GM18861 (cell line): ENCODE data around the gene SOX5.
"Not testable (repeated sequence)": the region's sequence is repeated elsewhere in the genome, so short reads cannot be mapped to it uniquely, and the experiment has no call there.

ENCODE experiments used
- ATAC-seq: cut with Tn5 transposase; IDR thresholded peaks from one replicate; pipeline ENCODE4 v1.9.1; 2021; ENCODE audit not compliant: unreplicated experiment

Gene SOX5

GRCh38 chr12:23504641-23505399 lies 444.6 kb downstream of the SOX5 start:
- ATAC-seq: no peak

GRCh38 chr12:23504043-23504442 lies 445.4 kb downstream of the SOX5 start:
- ATAC-seq: no peak

- ATAC-seq: no peak
Observed at GRCh38 chr12:23503544-23503943, 445.9 kb downstream of the SOX5 start.

DNA sequence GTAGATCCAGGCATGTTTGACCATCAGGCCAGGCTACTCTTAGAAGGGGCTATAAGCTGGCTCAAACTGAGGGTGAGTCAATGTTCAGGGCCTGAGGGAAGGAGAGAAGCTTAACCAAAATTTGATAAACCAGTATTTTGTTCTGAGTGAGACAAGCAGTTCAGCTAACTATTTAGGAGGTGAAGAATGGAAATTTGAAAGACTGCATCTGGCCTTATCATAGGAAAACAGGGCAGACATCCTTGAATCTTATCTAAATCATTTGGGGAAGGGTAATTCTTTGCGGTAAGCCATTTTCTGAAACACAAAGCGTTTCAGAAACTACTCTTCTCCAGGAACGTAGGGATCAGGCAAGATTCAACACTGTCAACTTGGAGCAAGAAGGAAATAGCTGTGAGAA lies 447.2 kb downstream of the SOX5 start:
- ATAC-seq: no peak

DNA sequence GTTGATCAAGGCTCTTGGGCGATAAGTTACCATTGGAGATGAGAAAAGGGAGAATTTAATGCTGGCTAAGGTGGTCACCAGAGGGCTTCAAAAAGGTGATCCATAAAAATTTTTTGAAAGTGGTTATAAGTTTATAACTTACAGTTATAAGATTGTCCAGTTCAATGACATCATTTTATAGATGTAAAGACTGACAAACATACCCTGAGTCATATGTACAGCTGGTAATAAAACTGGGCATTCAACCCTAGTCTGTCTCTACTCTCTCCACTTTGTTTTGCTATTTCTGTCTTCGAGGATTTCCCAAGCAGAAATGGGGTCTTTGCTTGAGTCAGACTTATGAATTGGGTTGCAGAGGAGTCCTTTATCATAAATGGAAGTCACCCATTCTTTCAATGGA lies 454.0 kb downstream of the SOX5 start:
- no peak for ATAC-seq

- ATAC-seq: no peak
Observed at GRCh38 chr12:23493672-23494071, 455.8 kb downstream of the SOX5 start.

DNA sequence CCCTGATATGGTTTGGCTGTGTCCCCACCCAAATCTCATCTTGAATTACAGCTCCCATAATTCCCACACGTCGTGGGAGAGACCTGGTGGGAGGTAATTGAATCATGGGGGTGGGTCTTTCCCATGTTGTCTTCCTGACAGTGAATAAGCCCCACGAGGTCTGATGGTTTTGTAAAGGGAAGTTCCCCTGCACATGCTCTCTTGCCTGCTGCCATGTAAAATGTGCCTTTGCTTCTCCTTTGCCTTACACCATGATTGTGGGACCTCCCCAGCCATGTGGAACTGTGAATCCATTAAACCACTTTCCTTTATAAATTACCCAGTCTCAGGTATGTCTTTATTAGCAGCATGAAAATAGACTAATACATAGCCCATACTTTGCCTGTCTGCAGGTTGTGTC lies 458.4 kb downstream of the SOX5 start:
- ATAC-seq: not testable (repeated sequence)

GRCh38 chr12:23488130-23488529 lies 461.3 kb downstream of the SOX5 start:
- no peak for ATAC-seq

- no peak for ATAC-seq
Observed at GRCh38 chr12:23484238-23484637, 465.2 kb downstream of the SOX5 start.

DNA sequence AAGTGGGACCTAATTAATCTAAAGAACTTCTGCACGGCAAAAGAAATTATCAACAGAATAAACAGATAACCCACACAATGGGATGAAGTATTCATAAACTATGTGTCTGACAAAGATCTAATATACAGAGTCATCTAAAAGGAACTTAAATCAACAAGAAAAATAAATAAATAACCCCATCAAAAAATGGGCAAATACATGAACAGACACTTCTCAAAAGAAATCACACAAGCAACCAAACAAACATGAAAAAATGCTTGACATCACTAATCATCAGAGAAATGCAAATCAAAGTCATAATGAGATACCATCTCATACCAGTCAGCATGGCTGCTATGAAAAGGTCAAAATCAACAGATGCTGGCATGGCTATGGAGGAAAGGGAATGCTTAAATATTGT lies 466.9 kb downstream of the SOX5 start:
- no peak for ATAC-seq
